Ishikawa (cell line): ENCODE results near the gene RPL23.

Experiments
- CEBPB ChIP-seq: IDR thresholded peaks from 2 replicates; pipeline ENCODE4 v1.6.1; 2012
- CREB1 ChIP-seq: IDR thresholded peaks from 2 replicates; pipeline ENCODE4 v1.6.1; 2012; ENCODE audit warnings: low read depth
- EGR1 ChIP-seq: IDR thresholded peaks from 2 replicates; pipeline ENCODE4 v1.6.1; 2012
- EP300 ChIP-seq: IDR thresholded peaks from 2 replicates; pipeline ENCODE4 v1.6.1; 2012; ENCODE audit warnings: borderline replicate concordance
- FOXM1 ChIP-seq: IDR thresholded peaks from 2 replicates; pipeline ENCODE4 v1.6.1; 2012; ENCODE audit warnings: low read depth, borderline replicate concordance
- NFIC ChIP-seq: IDR thresholded peaks from 2 replicates; pipeline ENCODE4 v1.6.1; 2012
- RAD21 ChIP-seq: IDR thresholded peaks from 2 replicates; pipeline ENCODE4 v1.6.1; 2012; ENCODE audit warnings: low read depth
- TAF1 ChIP-seq: IDR thresholded peaks from 2 replicates; pipeline ENCODE4 v1.6.1; 2012; ENCODE audit warnings: low read depth, mild to moderate bottlenecking
- TCF12 ChIP-seq: IDR thresholded peaks from 2 replicates; pipeline ENCODE4 v1.6.1; 2012; ENCODE audit warnings: low read depth
- TEAD4 ChIP-seq: IDR thresholded peaks from 2 replicates; pipeline ENCODE4 v1.6.1; 2012
- YY1 ChIP-seq: IDR thresholded peaks from 2 replicates; pipeline ENCODE4 v1.6.1; 2012; ENCODE audit warnings: low read depth
- ZBTB7A ChIP-seq: IDR thresholded peaks from 2 replicates; pipeline ENCODE4 v1.6.1; 2012; ENCODE audit warnings: low read depth
- TF ChIP-seq, protein P1 (sequence below): IDR thresholded peaks from 2 replicates; pipeline ENCODE4 v1.6.1; 2012
- TF ChIP-seq, protein P2 (sequence below): IDR thresholded peaks from 2 replicates; pipeline ENCODE4 v1.6.1; 2012; ENCODE audit warnings: low read depth, mild to moderate bottlenecking
- TF ChIP-seq, protein P3 (sequence below): IDR thresholded peaks from 2 replicates; pipeline ENCODE4 v1.6.1; 2012

Gene RPL23

DNA sequence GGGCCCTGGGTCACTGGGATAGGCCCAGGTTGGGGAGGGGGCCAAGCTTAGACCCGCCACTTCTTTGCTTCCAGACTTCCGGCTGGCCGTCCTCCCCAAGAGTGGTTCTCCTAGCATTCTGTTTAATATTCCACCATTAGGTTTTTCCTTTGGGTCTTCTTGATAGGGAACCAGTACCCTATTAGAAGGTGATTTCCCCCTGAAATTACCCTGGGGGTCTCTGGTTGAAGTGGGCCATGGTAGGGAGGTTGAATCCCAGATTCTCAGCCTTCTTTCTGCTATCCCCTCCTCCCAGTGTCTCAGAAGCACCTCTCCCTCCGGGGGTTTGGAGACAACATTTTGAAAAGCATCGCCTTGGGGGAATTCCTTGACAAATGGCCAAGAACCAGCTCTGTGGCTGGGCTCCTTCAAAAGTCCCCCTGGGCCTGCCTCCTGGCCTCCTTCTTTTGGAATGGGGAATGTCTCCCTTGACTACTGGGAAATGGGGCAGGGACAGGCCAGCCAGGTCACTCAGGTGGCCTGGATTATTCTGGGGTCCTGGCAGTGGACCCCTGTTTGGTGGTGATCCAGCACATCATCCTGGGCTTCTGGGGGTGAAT lies 22.1 kb upstream of the RPL23 start:
- TF ChIP-seq, protein P1, sequence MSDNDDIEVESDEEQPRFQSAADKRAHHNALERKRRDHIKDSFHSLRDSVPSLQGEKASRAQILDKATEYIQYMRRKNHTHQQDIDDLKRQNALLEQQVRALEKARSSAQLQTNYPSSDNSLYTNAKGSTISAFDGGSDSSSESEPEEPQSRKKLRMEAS: no peak
- TF ChIP-seq TEAD4 (no peak), RAD21 (no peak), CEBPB (no peak), YY1 (no peak), CREB1 (no peak), NFIC (no peak), FOXM1 (no peak), EGR1 (no peak), ZBTB7A (no peak; the same call in 1 of the 2 replicates)
- TF ChIP-seq, protein P2, sequence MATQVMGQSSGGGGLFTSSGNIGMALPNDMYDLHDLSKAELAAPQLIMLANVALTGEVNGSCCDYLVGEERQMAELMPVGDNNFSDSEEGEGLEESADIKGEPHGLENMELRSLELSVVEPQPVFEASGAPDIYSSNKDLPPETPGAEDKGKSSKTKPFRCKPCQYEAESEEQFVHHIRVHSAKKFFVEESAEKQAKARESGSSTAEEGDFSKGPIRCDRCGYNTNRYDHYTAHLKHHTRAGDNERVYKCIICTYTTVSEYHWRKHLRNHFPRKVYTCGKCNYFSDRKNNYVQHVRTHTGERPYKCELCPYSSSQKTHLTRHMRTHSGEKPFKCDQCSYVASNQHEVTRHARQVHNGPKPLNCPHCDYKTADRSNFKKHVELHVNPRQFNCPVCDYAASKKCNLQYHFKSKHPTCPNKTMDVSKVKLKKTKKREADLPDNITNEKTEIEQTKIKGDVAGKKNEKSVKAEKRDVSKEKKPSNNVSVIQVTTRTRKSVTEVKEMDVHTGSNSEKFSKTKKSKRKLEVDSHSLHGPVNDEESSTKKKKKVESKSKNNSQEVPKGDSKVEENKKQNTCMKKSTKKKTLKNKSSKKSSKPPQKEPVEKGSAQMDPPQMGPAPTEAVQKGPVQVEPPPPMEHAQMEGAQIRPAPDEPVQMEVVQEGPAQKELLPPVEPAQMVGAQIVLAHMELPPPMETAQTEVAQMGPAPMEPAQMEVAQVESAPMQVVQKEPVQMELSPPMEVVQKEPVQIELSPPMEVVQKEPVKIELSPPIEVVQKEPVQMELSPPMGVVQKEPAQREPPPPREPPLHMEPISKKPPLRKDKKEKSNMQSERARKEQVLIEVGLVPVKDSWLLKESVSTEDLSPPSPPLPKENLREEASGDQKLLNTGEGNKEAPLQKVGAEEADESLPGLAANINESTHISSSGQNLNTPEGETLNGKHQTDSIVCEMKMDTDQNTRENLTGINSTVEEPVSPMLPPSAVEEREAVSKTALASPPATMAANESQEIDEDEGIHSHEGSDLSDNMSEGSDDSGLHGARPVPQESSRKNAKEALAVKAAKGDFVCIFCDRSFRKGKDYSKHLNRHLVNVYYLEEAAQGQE: no peak
- TF ChIP-seq, protein P3, sequence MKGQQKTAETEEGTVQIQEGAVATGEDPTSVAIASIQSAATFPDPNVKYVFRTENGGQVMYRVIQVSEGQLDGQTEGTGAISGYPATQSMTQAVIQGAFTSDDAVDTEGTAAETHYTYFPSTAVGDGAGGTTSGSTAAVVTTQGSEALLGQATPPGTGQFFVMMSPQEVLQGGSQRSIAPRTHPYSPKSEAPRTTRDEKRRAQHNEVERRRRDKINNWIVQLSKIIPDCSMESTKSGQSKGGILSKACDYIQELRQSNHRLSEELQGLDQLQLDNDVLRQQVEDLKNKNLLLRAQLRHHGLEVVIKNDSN: no peak

DNA sequence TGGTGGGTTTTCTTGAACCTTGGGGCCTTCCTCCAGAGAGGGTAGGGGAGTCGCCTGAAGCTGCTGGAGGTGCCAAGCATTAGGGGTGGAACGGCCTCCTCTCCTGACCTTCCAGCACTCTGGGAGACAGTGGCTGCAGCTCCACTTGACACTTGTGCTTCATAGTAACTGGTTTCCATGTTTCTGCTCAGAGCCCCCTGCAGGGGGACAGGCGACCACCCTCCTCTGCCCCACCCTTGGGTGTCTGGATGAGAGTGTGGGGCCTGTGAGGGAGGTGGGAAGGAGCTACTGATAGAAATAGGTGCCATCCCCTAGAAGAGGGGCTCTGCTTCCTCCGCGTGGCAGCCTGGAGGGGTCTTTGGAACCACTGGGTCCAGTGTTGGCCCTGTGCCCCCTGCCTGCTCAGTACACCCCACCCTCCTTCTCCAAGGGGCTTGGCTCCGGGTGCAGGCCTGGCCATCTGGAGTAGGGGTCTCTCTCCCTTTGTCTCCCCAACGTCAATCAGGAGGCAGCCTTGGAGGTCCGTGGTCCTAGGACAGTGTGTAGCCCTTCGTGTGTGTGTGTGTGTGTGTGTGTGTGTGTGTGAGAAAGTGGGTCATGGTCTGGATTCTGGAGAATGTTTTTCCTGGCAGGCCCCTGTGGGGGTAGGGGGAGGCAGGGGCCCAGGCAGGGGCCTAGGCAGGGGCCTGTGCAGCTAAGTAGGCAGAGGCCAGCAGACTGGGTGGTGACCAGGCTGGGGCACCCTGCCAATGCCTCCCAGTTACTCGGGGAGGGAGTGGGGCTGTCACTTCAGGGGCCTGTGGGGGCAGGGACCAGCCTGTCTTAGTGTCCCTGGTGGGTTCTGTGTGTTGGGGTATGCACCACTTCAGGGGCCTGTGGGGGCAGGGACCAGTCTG lies 21.2 kb upstream of the RPL23 start:
- TF ChIP-seq, protein P1: no peak

DNA sequence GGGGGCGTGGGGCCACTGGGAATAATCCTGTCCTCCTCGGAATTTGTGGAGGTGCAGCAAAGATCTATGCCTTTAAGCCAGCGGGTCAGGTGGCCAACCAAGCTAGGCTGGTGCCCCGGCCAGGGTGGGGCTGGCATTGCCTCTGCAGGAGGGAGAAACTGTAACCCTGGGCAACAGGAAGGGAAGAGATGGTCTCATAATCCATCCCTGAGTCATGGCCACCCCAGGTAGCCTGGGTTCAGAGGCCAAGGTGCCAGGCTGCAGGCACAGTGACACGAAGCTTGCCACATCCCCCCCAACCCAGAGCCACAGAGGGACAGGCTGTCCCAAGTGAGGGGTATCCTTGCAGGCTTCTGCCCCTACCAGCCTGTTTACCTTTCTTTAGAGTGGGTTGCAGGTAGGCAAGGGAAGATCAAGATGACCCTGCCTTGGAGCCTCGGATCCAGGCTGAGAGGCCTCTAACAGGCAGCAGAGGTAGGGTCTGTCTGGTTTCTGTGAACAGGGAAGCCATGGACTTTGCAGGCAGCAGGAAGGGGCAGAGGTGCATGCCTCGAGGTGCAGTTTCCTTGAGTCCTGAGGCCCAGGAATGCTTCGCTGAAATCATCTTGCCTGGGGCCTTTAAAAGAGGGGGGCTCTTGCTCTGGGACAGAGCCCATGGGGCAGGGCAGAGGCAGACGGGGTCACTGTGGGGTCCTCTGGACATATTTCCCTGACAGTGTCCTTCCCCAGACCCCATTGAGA lies 20.3 kb upstream of the RPL23 start:
- TF ChIP-seq CEBPB: no peak
- no peak for TF ChIP-seq NFIC
- TF ChIP-seq, protein P3: peak; percentile 58

DNA sequence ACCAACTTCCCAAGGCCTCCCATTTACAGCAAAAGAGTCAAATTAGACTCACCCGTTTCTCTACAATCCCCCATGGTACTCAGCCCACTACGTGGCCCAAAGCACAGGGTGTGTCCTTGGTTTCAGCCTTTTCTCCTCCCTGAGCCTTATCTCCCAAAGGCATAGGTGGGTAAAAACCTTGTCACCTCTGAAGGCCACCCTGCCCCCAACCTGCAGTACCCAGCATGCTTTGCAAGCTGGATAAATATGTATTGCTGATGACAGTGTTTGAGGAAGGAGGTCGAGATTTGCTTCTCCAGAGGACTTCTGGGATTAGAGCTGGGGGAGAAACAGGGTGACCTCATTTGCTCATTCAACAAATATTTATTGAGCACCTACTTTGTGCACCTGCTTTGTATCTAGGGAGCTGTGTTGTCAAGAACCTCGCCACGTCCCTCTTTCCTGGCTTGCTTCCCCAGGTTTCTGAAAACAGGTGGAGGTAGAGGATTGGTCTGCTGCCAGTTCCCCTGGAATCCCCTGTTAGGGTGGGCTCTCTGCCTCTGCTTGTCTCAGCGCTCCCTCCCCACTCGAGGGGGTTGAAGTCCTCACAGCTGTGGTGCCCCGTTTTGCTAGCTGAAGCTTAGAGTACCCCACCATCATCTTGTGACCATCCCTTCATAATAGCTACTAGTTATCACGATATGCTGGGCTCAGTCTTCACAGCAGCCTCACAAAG lies 19.3 kb upstream of the RPL23 start:
- TF ChIP-seq TAF1: no peak

DNA sequence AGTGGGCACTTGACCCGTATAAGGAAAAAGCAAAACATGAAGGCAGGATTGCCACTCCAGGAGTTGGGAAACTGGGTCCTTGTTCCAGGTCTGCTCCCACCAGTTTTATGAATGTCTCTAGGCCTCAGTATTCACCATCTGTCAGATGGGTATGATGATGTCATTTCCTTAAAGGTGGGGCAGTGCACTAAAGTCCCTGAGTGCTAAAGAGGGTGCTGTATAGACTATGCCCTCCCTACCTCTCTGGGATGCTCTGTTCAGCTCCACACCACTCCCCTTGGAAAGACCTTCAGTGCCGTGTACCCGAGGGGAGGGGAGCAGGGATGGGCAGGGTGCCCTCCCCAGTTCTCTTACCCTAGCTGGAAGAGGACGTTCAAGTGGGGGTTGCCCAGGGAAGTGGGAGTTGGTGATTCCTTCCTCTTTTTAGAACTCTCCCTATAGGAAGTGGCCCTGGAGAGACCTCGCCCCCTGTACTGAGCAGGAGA lies 18.5 kb upstream of the RPL23 start:
- TF ChIP-seq TEAD4 (no peak), CEBPB (no peak), ZBTB7A (no peak), EP300 (no peak), FOXM1 (no peak)
- TF ChIP-seq, protein P1: no peak

DNA sequence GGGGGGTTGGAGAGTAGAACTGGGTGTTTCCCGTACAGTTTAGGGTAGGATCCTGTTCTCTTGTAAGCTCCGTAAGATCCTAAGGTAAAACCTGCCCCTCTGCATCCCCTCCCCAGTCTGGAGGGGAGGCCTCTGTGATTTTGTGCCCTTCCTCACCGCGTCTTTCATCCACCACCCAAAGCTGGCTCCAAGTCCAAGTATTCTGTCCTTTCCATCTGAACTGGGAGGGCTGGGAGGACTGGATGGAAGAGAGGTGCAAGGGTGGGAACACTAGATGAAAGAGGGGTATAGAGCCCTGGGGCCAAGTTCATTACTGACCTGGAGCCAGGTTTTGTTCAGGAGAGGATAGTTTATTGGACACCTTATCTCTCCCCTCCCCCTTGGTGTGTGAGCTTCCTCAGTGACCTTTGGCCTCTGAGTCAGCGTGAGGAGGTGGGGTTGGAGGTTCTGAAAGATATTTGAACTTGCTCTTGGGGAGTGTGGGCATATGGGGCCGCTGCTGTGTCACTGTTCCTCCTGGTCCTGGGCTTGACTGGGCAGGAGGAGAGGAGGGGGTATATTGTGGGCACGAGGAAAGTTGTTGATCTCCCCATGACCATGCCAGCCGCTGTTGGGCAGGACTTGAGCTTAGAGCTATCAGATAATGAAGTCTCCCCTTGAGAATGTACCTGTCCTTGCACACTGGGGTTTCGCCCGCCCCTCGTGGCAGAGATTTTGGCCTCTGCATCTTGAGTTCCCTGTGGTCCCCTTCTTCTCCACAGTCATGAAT lies 17.9 kb upstream of the RPL23 start:
- TF ChIP-seq, protein P1: 0 out of 2 replicates have a peak, but pooled peaks have one; percentile 20
- TF ChIP-seq ZBTB7A (no peak), RAD21 (peak; percentile 40), TCF12 (0 out of 2 replicates have a peak, but pooled peaks have one; percentile 18)
